ENCODE data around the gene TAGLN.

- TF ChIP-seq POLR2AphosphoS5 (IDR thresholded peaks at IDR 0.05; ENCODE audit: low read depth, low read length), result no peak
- no peak for TF ChIP-seq POLR2A (IDR thresholded peaks at IDR 0.05; ENCODE audit: low read depth, low read length)
- TF ChIP-seq SPI1 (IDR thresholded peaks at IDR 0.05; ENCODE audit: low read depth, low read length), result no peak
- no peak for TF ChIP-seq PAX5 (IDR thresholded peaks at IDR 0.05; ENCODE audit: insufficient read depth, low read length, severe bottlenecking)
Observed at GRCh38 chr11:117171007-117171403, 28.2 kb upstream of the TAGLN start.
